ENCODE measurements around the gene IGF2.

Gene IGF2

DNA sequence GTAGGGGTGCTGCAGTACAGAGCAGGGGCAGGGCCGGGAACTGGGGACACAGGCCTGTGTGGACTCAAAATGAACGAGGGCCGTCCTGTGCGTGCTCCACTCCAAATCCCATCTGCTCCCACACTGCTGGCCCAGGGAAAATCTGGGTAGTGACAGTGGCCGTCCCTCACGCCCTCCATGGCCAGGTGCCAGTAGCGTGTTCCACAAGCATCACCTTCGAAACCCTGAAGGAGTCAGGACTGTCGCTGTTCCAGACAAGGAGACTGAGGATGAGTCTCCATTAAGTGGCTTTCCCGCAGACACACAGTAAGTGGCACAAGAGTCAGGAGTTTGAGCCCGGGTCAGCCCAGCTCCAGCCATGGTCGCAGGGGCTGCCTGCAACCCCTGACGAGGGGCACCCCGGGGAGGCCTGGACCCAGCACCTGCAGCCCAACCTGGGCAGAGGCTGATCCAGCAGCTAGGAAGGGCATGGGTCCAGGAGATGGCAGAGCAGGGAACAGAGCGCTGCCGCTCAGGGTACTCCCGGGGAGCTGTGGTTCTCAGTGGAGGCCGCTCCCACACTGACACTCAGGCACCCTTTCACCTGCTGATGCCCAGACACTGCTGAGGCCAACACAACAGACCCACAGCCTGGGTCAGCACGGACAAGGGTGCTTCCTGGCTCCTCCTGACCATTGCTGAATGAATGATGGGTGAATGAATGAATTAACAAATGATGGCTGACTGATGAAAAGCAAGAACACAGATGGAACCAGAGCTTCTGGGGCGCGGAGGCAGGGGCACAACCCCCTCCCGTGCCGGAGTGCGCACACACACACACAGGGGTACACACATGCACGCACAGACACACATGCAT lies 35.3 kb downstream of the IGF2 start:
- no peak for DNase-seq (ENCODE audit: low read depth)

DNA sequence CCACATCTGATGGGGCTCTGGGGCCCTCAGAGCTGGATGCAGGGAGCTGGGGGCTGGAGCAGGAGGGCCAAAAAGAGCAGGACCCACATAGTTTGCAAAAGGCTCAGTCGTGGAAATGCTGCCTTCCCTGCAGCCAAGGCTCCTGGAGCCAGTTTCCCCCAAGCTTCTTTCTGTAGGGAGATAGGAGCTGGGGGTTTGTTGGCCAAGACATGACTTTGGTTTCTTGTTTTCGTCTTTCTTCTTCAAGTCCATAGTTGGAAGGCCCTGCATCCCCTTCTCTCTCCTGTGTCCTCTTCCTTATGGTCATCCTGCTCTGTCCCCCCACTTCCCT lies 36.3 kb downstream of the IGF2 start:
- DNase-seq (ENCODE audit: low read depth): no peak

DNA sequence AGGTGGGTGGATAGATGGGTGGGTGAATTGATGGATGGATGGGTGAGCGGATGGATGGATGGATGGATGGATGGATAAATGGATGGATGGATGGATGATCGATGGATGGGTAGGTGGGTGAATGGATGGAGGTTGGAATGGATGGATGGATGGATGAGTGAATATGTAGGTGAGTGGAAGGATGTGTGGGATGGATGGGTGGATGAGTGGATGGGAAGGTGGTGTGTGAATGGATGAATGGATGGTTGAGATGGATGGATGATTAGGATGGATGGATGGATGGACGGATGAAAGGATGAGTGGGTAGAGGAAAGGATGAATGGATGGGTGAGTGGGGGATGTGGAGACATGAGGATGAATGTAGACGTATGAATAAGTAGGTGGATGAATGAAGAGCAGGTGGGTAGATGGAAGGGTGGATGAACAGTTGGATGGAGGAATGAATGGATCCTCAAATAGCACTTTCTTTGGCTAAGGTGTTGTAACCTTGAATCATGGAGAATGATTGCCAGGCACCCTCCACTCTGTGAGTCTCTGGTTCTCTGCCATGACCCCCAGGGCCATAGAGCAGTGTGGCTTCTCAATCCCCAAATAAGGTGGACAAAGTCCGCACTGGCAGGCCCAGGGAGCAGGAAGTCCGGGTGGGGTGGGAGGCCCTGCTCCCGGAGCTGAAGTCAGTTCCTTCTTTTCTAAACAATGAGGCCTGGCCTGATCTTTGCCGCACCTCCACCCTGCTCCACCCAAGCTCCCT lies 36.9 kb downstream of the IGF2 start:
- no peak for DNase-seq (ENCODE audit: low read depth)

DNA sequence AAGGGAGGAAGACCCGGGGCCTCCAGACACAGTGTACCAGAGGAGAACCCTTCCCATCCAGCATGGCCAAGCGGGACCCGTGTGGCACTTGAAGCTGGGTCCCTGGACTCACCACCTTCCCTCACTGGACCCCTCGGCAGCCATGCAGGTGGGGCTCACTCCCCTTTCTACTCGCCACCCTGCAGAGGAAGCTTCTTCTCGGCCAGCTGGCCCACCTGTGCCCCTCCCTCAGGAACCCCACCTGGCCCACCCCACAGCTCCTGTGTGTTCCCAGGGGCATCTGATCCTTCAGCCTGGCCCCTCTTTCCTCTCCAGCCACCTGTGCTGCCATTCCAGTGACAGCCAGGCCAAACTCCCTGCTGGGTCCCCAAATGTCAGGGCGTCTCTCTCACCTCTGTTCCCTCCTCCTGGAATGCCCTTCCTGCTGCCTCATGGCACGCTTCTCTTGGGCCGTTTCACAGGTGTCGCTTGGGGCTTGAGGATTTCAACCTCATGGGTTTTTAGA lies 38.0 kb downstream of the IGF2 start:
- DNase-seq (ENCODE audit: low read depth): no peak

DNA sequence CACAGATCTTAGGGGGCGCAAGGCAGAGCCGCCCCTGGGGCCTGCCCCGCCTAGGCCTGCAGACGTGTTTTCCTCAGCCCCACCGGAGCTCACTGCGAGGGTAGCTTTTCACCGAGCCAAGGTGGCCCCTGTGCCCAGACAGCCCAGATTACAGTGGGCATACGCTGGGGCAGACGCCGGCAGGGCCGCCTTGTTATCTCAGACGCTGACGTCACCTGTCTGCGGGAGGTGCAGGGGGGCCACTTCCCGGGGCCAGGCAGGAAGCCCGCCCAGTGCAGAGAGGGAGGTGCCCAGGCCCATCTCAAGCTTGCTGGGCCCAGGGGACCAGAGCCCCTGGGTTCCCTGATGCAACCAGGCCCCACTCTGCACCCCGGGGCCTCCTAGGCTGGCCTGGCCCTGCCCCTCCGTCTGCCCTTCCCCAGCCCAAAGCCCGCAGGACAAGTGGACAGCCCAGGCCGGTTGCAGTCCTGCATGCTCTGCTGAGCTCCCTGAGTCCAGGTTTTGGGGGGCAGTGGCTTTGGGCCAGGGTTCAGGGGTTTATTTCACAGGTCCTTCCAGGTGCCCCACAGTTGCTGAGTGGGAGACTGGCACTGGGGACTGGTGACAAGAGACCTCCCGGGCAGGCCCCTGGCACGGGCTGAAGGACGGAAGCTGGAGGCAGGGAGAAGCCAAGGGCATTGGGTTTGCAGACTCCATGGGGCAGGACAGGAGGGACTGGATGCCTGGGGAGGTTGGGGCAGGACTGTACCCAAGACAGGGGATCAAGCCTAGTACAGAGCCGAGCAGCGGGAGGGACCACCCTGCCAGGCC lies 38.6 kb downstream of the IGF2 start:
- no peak for DNase-seq (ENCODE audit: low read depth)

DNA sequence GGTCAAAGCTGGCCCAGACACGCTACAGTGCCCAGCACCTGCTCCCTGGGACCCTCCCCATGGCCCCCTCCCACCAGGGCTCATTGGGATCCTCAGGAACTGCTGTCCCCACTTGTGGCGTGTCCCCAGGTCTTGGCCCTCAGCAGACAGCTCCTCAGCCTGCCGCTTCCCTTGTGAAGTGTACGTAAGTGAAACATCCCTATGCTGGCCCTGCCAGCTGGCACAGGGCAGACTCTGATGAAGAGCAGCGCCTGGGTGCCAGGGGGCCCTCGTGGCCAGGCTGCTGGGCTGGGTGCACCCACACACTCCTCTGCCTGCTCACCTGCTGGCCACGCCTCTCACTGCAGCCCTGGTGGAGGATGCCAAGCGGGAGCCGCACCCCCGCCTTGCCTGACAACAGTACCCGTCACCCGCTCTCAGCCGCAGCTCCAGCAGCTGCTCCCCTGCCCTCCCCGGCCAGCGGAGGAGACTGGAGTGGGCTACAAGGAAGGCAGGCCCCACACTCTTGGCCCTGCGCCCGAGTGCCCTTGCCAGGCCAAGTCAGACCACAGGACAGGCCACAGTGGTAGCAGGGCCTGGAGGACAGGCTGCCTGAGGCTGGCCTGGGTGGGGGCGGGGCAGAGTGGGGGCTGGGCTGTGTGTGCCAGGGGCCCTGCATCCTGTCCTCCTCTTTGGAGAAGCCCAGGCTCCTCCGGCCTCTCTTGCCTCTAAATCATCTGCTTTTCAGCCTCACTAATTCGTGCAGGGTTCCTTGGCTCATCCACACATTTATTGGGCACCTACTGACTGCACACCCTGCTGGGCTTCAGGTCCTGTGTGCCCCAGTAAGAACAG lies 39.5 kb downstream of the IGF2 start:
- DNase-seq (ENCODE audit: low read depth): no peak

DNA sequence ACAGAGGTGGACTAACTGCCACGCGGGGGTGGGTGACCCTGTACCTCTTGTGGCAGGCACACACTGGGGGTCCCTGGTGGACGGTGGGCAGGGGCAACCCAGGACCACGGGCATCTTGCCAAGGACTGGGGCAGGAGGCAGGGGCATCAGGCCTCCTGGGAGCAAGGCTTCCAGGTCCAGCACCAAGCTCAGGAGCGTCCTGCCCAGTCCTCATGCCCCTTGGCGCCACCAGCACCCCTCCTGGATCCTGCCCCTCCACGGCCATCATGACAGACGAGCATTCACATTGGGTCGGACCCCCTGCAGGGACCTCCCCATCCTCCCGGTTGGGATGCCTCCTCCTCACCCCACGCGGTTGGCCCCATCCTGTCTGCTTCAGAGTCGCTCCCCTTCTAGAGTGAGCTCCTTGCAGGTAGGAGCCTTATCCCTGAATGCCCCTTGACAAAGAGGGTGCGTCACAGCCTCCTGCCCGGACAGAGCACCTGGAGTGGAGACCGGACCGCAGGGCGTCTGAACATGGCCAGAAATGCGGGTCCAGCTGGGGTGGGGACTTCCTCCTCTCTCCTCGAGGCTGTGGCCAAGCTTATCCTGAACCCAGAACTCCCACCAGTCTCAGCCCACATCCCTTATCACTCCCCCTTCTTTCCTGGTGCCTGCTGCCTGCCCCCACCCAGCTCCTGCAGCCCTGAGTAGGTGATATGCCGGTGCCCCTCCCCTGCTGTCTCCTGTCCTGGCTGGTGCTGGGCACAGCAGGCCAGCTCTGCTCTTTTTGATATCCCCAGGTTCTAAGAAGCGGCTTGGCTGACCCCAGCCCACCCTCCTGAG lies 40.3 kb downstream of the IGF2 start:
- no peak for DNase-seq (ENCODE audit: low read depth)

DNA sequence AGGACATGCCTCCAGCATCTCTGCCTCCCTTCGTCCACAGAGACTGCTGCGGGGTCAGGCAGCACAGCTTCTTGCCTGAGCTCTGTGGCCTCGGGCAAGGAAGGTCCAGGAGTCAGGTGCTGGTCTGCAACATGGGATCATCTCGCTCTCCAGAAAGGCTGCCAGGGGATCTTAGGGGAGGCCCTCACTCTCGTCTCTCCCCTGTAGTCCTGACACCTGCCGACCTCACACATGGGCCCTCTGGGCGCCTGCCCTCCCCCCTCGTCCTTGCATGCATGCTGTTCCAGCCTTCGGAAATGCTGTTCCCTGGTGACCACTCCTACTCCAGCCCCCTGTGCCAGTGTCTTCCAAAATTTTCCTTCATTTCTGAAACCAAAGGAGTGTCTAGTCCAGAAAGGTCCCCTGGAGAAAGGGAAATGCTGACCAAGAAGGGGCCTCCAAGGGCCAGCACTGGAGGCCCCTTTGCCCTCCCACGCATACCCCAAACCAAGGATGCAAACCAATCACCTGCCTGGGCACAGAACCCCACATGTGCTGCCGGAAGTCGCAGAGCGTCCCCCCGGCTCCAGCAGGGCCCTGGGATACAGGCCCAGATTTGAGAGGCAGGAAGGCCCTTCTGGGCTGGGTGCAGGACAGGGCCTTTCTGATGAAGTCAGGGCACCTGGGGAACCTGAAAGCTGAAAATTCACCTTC lies 41.0 kb downstream of the IGF2 start:
- DNase-seq (ENCODE audit: low read depth): no peak

DNA sequence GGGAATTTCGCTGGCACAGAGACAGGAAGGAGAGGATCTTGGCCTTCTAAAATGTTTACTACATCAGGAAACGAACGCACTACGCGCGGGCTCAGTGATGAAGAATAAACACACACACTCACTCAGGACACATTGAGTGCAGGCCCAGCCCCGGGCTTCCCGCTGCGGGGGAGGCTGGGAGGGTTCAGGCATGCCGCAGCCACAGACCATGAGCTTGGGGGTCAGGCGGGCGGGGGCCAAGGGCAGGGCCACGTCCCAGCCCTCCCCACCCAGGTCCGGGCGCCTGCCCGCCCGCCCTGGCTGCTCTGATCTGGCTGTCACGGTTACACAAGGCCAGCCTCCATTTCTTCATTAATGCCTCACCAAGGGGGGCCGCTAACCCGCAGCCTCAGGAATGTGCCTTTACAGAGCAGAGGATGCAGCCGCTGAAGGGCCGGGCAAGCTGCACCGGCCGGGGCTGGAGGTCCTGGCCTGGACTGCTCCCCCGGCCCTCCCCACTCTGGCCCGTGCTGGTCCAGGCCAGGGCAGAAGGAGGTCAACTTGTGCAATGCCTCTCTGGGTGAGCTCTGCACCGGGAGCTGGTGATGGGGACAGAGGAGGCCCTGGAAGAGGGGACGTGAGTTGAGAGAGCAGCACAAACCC lies 41.7 kb downstream of the IGF2 start:
- peak; percentile 53 for DNase-seq (ENCODE audit: low read depth)

DNA sequence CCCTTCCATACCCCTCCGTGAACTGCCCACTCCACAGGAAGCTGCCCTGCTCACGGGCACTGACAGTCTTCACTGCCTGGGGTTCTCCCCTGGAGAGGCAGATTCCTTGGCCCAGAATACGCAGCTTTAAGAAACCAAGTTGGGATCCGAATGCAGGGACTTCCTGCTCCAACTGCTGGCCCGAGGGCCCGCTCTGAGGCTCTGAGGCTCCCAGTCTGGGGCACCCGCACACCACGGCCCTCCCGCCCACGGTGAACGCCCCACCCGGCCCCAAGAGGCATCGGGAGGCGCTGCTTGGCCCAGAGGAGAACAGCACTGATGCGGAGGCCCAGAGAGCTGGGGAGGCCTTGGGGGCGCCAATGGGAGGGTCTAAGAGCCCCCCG lies 42.3 kb downstream of the IGF2 start:
- peak; percentile 3 for DNase-seq (ENCODE audit: low read depth)

DNA sequence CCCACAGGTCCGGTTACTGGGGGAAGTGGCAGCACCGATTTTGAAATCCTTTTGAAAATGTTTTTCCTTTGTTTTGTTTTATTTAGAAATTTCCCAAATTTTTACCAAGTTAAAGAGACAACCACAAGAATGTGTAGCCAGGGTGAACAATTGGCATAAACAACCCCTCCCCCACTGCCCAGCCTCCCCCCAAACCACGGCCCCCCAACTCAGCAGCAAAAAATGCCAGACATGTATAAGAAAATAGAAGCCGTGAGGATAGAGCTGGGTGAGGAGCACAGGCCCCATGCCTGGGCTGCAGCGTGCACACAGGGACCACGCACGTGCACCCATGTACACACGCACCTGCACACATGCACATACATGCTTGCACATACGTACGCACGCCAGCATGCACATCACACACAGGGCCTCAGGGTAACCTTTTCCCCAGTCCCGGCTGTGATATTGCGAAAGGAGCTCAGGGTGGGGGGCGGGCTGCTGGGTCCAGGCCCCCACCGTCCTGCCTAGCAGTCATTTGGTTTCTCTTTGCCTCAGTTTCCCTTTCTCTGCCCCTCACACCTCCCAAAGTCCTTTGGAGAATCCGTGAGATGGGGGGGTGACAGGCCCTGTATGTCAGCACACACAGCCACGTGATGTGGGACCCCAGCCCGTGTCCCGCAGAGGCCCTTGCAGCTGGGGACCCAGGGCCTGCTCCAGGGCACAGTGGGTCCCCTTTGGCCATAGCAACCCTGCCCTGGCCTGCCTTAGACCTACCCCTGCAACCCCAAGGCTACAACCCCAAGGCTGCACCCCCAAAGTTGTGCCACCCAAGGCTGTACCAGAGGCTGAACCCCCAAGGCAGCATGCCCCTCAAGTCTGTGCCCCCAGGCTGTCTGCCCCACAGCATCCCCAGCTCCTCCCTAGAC lies 42.9 kb downstream of the IGF2 start:
- DNase-seq (ENCODE audit: low read depth): peak; percentile 24

DNA sequence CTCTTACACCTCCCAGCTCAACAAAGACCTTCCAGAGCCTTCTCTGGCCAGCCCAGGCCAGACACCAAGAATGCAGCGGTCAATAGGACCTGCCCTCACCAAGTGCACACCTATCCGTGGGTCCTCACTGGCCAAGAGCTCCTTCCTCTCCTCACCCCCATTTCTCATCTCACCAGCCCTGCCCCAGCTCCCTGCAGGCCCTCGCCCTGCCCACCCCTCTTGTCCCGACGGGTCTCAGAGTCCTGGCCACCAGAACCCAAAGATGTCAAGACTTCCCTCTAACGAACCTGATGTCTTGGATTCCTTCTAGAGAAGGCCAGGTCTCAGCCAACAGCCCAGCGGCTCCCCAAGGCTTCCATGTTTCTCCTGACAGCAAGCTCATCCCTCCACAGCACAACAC lies 43.6 kb downstream of the IGF2 start:
- DNase-seq (ENCODE audit: low read depth): no peak

DNA sequence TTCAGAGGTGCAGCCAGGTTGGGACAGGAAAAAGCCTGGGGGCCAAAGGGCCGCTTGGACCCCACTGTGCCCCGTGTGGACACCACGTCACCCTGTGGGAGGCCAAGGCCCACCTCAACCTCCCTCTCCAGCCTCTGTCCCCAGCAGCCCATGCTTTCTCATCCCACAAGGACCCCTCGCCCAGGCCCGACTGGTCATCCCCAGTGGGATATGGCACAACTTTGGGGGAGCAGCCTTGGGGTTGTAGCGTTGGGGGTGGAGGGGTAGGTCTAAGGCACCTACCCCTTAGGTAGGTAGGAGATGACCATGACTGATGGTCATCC lies 44.0 kb downstream of the IGF2 start:
- DNase-seq (ENCODE audit: low read depth): no peak

DNA sequence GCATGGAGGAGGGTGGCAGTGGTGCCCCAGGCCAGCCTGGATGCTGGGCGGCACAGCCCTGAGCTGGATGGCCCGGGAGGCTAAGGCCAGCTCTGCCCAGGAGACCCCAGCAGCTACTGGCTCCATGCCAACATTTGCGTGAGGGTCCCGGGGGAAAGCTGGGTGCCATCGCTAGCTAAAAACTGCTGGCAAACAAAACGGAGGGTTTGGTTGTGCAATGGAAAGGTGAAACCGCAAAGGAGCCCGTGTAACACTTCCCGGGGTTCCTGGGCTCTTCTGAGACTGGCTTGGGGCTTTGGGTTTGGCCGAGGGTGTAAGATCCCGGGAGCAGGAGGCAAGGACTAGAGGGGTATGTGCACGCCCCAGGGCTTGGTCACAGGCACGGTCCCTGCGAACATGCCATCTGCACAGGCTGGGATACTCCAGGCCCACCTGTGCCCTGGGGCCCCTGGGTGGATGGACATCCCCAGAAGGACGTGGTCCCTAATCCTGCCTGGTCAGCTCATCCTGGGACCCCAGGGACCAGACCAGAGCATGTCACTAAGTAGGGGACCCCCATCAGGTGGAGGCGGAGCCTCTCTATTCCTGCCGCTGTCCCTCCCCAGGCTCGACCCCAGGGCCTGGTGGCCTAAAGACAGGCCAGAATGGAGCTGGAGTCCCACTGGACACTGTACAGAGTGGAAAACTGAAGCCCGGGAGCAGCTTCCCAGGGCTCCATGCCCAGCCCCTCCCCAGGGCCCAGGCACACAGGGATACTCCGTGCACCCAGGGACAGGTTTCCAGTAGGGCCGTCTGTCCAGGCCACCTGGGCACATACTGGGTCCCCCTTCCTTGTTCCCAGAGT lies 44.6 kb downstream of the IGF2 start:
- no peak for DNase-seq (ENCODE audit: low read depth)

DNA sequence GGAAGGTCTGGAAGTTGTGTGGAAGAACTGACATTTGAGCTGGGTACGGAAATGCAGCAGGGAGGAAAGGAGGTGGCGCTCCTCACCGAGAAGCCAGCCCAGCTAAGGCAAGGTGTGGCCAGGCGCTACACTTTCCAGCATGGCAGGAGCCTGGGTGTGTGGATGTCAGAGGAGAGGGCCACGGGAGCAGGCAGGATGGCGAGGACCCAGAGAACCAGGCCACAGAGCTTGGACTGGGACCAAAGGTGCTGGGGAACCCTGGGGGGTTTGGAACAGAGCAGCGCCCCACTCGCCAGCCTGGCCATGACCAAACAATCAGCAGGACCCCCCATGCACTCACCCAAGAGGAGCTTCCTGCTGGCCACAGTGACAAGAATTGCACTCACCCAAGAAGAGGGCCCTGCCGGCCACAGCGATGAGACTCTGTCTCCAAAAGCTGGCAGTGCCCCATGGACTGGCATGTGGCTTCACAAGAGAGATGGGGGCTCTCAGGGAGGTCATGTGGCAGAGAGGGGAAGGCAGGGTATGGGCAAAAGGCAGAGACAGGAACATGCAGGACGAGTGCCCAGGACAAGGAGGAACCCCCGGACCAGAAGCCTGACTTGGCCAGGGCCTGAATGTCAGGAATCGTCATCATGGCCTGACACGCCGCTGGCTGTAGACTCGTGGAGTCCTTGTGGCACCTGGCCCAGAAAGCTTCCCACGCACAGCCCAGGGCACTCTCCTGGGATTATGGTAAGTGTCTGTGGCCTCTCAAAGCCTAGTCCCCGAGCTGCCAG lies 45.4 kb downstream of the IGF2 start:
- peak; percentile 41 for DNase-seq (ENCODE audit: low read depth)

DNA sequence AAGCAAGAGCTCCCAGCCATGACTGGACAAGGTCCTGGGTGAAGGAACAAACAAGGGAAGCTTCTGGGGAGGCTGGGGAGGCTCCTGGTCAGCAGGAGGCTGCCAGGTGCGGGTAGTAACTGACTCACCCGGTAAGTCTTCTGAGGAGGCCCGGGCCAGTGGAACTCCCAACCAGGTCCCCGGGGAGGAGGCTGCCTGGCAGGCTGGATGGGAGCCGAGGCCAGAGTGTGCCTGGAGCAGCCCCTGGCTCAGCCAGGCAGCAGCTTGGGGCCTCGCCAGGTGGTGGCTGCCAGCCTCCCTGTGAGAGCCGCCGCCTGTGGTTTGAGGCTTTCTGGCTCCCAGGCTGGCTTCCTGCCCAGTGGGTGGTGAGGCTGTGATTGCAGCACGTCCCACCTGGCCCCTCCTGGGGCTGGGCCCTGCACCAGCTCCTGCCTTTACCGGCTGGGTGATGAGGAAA lies 46.2 kb downstream of the IGF2 start:
- peak; percentile 16 for DNase-seq (ENCODE audit: low read depth)

DNA sequence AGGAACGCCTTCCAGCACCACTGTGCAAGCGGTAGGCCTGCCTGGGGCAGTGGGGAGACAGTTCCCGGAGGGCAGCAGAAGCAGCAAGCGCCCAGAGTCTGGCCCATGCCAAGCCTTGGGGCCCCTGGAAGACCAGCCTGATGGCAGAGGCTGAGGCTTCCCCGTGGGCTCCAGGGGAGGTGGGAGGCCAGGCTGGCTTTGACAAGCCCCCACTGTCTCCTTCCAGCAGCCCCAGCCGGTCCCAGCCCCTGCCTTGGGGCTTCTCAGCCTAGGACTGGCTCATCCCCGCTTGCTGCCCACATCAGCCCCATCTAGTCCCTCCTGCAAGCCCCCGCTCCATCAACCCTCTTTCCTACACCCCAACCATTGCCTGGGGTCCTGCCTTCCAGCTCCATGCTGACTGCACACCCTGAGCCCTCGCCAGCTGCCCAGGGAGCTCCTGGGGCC lies 46.7 kb downstream of the IGF2 start:
- no peak for DNase-seq (ENCODE audit: low read depth)
